HFFc6 (cell line): ENCODE results near the gene TLN1. TPM values are rescaled to one million over a fixed set of nuclear protein-coding genes. Genes with fewer than 3 reads are reported as not detected.

Experiments used
- DNase-seq: peaks from one replicate; pipeline ENCODE4 v3.0.0-alpha.2; 2018
- H3K27ac Mint-ChIP-seq: 2 replicates; pipeline ENCODE4 v1.8.0; 2020; ENCODE audit warnings: mild to moderate bottlenecking, mixed read lengths
- H3K27me3 Mint-ChIP-seq: 2 replicates; pipeline ENCODE4 v1.8.0; 2021; ENCODE audit warnings: mild to moderate bottlenecking, moderate library complexity, mixed read lengths; ENCODE audit not compliant: insufficient read depth
- H3K36me3 Mint-ChIP-seq: 2 replicates; pipeline ENCODE4 v1.8.0; 2021; ENCODE audit warnings: low read depth, mixed read lengths
- H3K4me1 Mint-ChIP-seq: 2 replicates; pipeline ENCODE4 v1.8.0; 2020; ENCODE audit warnings: low read depth, mixed read lengths
- H3K4me3 Mint-ChIP-seq: 2 replicates; pipeline ENCODE4 v1.8.0; 2020; ENCODE audit warnings: mild to moderate bottlenecking, moderate library complexity, mixed read lengths
- H3K9me3 Mint-ChIP-seq: 2 replicates; pipeline ENCODE4 v1.8.0; 2020; ENCODE audit warnings: mild to moderate bottlenecking, mixed read lengths
- total RNA-seq, 6 experiments: library from RNA; stranded (reverse); fragmentation: NEBNext Ultra II Directional; extraction: Animal tissue kit (Norgen Biotek cat#: 25700); gene quantifications; 2 replicates in 1 of 6; 3 replicates in 5 of 6; pipeline ENCODE4 v1.2.3, GENCODE V29; 2021
- TF ChIP-seq, protein P1 (sequence below): fragments of 200-600 bp; sonication (generic); IDR thresholded peaks from 2 replicates; pipeline ENCODE4 v1.5.0; 2021; ENCODE audit warnings: antibody characterized with exemption, mild to moderate bottlenecking

Gene TLN1
- total RNA-seq, 6 experiments from 2014 or later, result 470 to 562 (median 491) TPM

DNA sequence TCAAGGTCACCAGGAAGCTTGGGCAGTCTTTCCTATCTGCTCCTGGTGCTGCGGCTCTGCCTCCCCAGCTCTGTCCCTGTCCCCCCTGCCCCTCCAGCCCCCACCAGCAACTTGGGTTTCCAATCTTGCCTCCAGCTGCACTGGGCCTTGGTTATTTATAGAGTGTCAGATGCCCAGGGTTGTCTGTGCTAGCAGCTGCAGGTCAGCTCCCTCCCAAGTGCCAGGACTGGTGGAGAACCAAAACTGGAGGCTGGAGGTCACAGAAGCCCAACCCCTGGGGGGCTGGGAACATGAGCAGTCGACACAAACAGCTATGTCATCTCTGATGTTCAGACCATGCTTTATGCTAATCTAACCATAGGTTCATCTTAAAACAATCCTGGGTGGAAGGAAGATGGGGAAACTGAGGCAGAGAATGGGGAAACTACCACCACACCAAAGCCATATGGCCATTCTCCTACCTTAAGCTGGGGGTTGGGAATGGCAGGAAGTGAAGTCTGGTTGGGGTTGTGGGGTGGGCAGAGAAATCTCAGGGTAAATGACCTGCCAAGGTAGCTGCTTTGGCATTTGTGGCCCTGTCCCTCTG, 43.9 kb downstream of the TLN1 start:
- Mint-ChIP-seq H3K36me3 (peaks cover 54% of the 10 kb centered on the region), H3K4me3 (peak overlapping the region; percentile 100), H3K27me3 (peaks cover 32% of the 10 kb centered on the region), H3K4me1 (peaks cover 67% of the 10 kb centered on the region), H3K27ac (peak overlapping the region; percentile 97), H3K9me3 (no peaks in the 10 kb centered on the region)
- TF ChIP-seq, protein P1, sequence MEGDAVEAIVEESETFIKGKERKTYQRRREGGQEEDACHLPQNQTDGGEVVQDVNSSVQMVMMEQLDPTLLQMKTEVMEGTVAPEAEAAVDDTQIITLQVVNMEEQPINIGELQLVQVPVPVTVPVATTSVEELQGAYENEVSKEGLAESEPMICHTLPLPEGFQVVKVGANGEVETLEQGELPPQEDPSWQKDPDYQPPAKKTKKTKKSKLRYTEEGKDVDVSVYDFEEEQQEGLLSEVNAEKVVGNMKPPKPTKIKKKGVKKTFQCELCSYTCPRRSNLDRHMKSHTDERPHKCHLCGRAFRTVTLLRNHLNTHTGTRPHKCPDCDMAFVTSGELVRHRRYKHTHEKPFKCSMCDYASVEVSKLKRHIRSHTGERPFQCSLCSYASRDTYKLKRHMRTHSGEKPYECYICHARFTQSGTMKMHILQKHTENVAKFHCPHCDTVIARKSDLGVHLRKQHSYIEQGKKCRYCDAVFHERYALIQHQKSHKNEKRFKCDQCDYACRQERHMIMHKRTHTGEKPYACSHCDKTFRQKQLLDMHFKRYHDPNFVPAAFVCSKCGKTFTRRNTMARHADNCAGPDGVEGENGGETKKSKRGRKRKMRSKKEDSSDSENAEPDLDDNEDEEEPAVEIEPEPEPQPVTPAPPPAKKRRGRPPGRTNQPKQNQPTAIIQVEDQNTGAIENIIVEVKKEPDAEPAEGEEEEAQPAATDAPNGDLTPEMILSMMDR, result no peak
- DNase-seq, result no peak

DNA sequence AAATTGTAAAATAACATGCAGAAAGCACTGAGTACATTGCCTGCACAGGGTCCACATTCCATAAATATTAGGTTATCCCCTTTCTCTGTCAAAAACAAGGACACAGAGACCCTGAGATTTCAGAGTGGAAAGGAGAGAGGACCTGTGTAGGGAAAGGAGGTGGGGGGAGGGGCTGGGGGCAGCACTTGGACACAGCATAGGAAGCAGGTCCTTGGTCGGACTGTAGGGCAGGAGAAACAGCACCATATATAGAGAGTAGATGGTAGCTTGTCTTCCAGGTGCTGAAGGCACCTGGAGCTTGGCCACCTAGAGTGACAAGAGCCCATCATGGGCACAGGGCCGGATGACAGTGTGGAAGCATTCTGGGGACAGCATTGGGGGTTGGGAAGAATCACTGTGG, 44.7 kb downstream of the TLN1 start:
- TF ChIP-seq, protein P1, result no peak
- H3K36me3 Mint-ChIP-seq, result peaks cover 61% of the 10 kb centered on the region

DNA sequence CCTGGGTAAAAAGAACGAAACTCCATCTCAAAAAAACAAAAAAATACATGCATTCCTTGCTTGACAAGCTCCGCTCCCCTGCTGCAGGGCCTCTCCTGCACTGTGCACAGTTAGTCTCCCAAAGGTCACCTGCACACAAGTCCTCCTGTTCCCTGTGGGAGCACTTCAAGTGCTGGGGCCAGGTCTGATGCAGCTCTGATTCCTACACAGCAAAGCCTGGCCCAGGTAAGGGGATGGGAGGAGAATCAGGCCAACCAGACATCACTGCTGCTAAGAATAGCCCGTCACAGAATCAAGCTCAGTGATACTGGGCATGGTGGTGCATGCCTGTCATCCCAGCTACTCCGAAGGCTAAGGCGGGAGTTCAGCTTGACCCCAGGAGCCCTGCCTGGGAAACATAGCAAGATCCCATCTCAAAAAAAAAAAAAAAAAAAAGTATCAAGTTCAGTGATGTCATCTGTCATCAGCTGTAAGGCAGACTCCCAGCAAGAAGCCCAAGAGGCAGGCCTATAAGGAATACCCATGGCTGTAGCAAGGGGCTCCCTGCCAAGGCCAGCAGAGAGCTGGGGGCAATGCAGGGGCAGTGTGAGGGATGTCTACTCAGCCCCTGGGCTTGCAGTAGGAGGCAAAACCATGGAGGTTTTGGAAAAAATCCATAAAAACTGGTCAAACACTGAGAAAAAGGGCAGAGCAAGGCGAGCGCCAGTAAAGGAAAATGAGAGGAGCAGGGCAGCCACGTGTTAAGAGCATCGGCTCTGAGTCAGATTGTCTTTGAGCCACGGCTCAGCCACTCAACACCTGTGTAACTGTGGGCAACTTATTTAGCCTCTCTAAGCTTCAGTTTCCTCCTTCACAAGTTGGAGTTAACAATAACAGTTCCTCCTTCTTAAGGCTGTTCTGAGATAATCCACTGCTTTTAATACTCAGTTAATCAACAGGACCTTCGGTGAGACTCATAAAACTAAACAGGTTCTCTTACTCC, 45.5 kb downstream of the TLN1 start:
- Mint-ChIP-seq H3K27ac (peak overlapping the region; percentile 61), H3K9me3 (no peaks in the 10 kb centered on the region), H3K4me3 (peak overlapping the region; percentile 100), H3K36me3 (peaks cover 67% of the 10 kb centered on the region), H3K4me1 (peaks cover 75% of the 10 kb centered on the region), H3K27me3 (peaks cover 41% of the 10 kb centered on the region)
- TF ChIP-seq, protein P1, result no peak
- peak; percentile 34 for DNase-seq

More for the DNA sequence above, 44.7 kb downstream of the TLN1 start:
- no peak for DNase-seq
- peaks cover 37% of the 10 kb centered on the region for H3K27me3 Mint-ChIP-seq
- H3K4me3 Mint-ChIP-seq, result peak overlapping the region; percentile 100
- H3K9me3 Mint-ChIP-seq, result no peaks in the 10 kb centered on the region
- peak overlapping the region; percentile 61 for H3K27ac Mint-ChIP-seq
- H3K4me1 Mint-ChIP-seq, result peaks cover 74% of the 10 kb centered on the region

DNA sequence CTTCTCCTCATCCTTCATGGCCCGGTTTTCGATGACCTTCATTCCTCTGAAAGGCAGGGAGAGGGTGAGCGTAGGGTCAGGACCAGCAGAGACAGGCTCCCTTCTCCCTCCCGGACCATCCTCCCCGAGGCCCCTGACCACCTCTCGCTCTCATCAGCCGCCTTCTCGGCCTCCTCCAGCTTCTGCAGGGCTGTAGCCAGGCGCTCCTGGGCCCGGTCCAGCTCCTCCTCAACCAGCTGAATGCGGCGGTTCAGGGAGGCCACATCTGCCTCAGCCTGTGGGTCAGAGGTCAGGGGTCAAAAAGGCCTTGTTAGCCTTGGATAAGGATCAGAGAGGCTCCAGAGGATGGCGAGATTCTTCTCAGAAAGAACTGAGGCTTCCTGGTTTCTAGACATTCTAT, 46.5 kb downstream of the TLN1 start:
- H3K36me3 Mint-ChIP-seq, result peaks cover 67% of the 10 kb centered on the region
- peak overlapping the region; percentile 100 for H3K4me3 Mint-ChIP-seq
- TF ChIP-seq, protein P1, result no peak
- H3K4me1 Mint-ChIP-seq, result peaks cover 80% of the 10 kb centered on the region
- no peaks in the 10 kb centered on the region for H3K9me3 Mint-ChIP-seq
- DNase-seq, result no peak
- peak overlapping the region; percentile 61 for H3K27ac Mint-ChIP-seq
- H3K27me3 Mint-ChIP-seq, result peaks cover 34% of the 10 kb centered on the region

DNA sequence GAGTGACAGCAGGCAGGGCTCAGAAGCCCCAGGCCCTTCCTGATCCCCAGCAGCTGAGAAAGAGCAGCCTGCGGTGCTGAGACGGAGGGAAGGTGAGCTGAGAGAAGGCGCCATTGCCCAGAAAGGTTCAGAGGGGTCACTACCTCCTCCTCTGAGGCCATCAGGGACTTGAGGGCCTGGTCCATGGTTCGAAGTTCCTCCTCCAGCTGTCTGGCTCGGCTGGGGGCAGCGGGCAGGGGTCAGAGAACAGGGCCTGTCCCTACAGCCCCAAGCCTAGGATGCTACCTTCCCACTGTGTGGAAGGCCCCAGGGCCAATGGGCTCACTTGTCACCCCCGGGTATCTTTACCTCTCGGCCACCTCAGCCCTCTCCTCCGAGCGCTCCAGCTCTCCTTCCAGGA, 47.1 kb downstream of the TLN1 start:
- TF ChIP-seq, protein P1, result no peak
- Mint-ChIP-seq H3K36me3 (peaks cover 67% of the 10 kb centered on the region), H3K4me3 (peak overlapping the region; percentile 100), H3K9me3 (no peaks in the 10 kb centered on the region), H3K27ac (peak overlapping the region; percentile 71), H3K4me1 (peaks cover 86% of the 10 kb centered on the region), H3K27me3 (peaks cover 35% of the 10 kb centered on the region)
- no peak for DNase-seq
